H1 (cell line): ENCODE data around the gene RB1. TPM values are rescaled to one million over a fixed set of nuclear protein-coding genes. Genes with fewer than 3 reads are reported as not detected.

Experiments used
- CTCF ChIA-PET: fragments of 300-600 bp; sonication (Branson Sonifier 250); formaldehyde crosslinking; loops from one replicate; lab custom pipeline; 2021; ENCODE audit not compliant: partially characterized antibody; lab: Charles Lee
- POLR2A ChIA-PET: fragments of 300-600 bp; sonication (Branson Sonifier 250); formaldehyde crosslinking; loops from one replicate; lab custom pipeline; 2021; ENCODE audit warnings: inconsistent platforms; ENCODE audit not compliant: partially characterized antibody; lab: Charles Lee
- DNase-seq, 2 experiments: peaks; one replicate each; pipeline versions ENCODE4 v3.0.0 to v3.0.0-alpha.2; 2010 to 2022; ENCODE audit warnings: low spot score in 2 of 2, low read depth in 1 of 2, mixed read lengths in 1 of 2
- FAIRE-seq: peaks from 2 replicates; lab custom pipeline; 2011; peaks lifted over from hg19 to GRCh38; lab: Jason Lieb, UNC
- H2AFZ ChIP-seq: 2 replicates; pipeline ENCODE4 v1.8.1; 2012; ENCODE audit warnings: low read length, inconsistent platforms
- H2AK5ac ChIP-seq: 2 replicates; pipeline ENCODE4 v1.6.1; 2013; ENCODE audit warnings: low read depth, low read length
- H2BK120ac ChIP-seq: replicated peaks from 2 replicates; pipeline ENCODE3; 2013; ENCODE audit warnings: low read depth, low read length, inconsistent platforms
- H2BK12ac ChIP-seq: 2 replicates; pipeline ENCODE4 v1.6.1; 2013; ENCODE audit warnings: low read depth, low read length
- H2BK15ac ChIP-seq: 2 replicates; pipeline ENCODE4 v1.6.1; 2013; ENCODE audit warnings: low read length
- H2BK20ac ChIP-seq: 2 replicates; pipeline ENCODE4 v1.6.1; 2013; ENCODE audit warnings: low read length
- H2BK5ac ChIP-seq: 2 replicates; pipeline ENCODE4 v1.6.1; 2013; ENCODE audit warnings: low read depth, low read length
- H3K14ac ChIP-seq: 2 replicates; pipeline ENCODE4 v1.6.1; 2013; ENCODE audit warnings: inconsistent platforms; ENCODE audit not compliant: insufficient read length
- H3K18ac ChIP-seq: 2 replicates; pipeline ENCODE4 v1.6.1; 2013; ENCODE audit warnings: low read length; ENCODE audit errors: extremely low read depth
- H3K23ac ChIP-seq: 2 replicates; pipeline ENCODE4 v1.6.1; 2013; ENCODE audit warnings: inconsistent platforms; ENCODE audit not compliant: insufficient read length
- H3K23me2 ChIP-seq: 2 replicates; pipeline ENCODE4 v1.6.1; 2013; ENCODE audit warnings: low read depth, low read length
- H3K27ac ChIP-seq: 2 replicates; pipeline ENCODE4 v1.6.1; 2011; ENCODE audit warnings: low read depth, low read length, inconsistent platforms
- H3K27me3 ChIP-seq, 4 experiments: replicated peaks in 1 of 4; 1 replicate in 1 of 4; 2 replicates in 3 of 4; pipeline versions ENCODE4 v1.6.1 to v1.8.1; 2011 to 2013; ENCODE audit warnings: low read length in 3 of 4, mild to moderate bottlenecking in 3 of 4, inconsistent platforms in 2 of 4, mixed read lengths in 2 of 4, moderate library complexity in 1 of 4; ENCODE audit not compliant: control insufficient read depth in 3 of 4, insufficient read depth in 3 of 4; ENCODE audit errors: extremely low read depth in 1 of 4
- H3K36me3 ChIP-seq, 4 experiments: 2 replicates each; pipeline versions ENCODE4 v1.6.1 to v1.8.1; 2011 to 2013; ENCODE audit warnings: mild to moderate bottlenecking in 4 of 4, low read length in 3 of 4, moderate library complexity in 2 of 4, control low read depth in 1 of 4, inconsistent platforms in 1 of 4; ENCODE audit not compliant: insufficient read depth in 4 of 4, control insufficient read depth in 2 of 4
- H3K4ac ChIP-seq: replicated peaks from 2 replicates; pipeline ENCODE3; 2013; ENCODE audit warnings: low read length, low read depth, mixed read lengths, inconsistent platforms; ENCODE audit not compliant: insufficient read length
- H3K4me1 ChIP-seq, 4 experiments: replicated peaks in 1 of 4; 1 replicate in 1 of 4; 2 replicates in 3 of 4; pipeline versions ENCODE4 v1.6.1 to v1.8.1; 2011 to 2013; ENCODE audit warnings: low read length in 3 of 4, inconsistent platforms in 2 of 4, mixed read lengths in 1 of 4; ENCODE audit not compliant: insufficient read depth in 4 of 4, control insufficient read depth in 3 of 4
- H3K4me2 ChIP-seq, 2 experiments: 2 replicates each; pipeline versions ENCODE4 v1.6.1 to v1.8.1; 2011 to 2013; ENCODE audit warnings: low read depth in 2 of 2, low read length in 2 of 2, control low read depth in 1 of 2, inconsistent platforms in 1 of 2, mild to moderate bottlenecking in 1 of 2; ENCODE audit not compliant: insufficient read depth in 1 of 2
- H3K4me3 ChIP-seq, 4 experiments: fragments of 200-600, 300-600 bp in 1 of 4; sonication (generic), shearing (Covaris generic), sonication (Bioruptor Twin) in 1 of 4; 2 replicates each; pipeline versions ENCODE4 v1.5.1 to v1.8.1; 2011 to 2016; ENCODE audit warnings: low read length in 4 of 4, low read depth in 3 of 4, control low read depth in 2 of 4, inconsistent platforms in 2 of 4, mild to moderate bottlenecking in 2 of 4, mixed read lengths in 1 of 4, moderate library complexity in 1 of 4; ENCODE audit not compliant: insufficient read depth in 2 of 4; ENCODE audit errors: extremely low read depth in 1 of 4
- H3K56ac ChIP-seq: replicated peaks from 2 replicates; pipeline ENCODE3; 2013; ENCODE audit warnings: low read depth, mild to moderate bottlenecking, mixed read lengths, low read length, inconsistent platforms; ENCODE audit not compliant: insufficient read length
- H3K79me1 ChIP-seq: 2 replicates; pipeline ENCODE4 v1.6.1; 2013; ENCODE audit warnings: low read depth, low read length, control low read depth
- H3K79me2 ChIP-seq, 2 experiments: 2 replicates each; pipeline versions ENCODE4 v1.6.1 to v1.8.1; 2012 to 2013; ENCODE audit warnings: low read length in 2 of 2, mild to moderate bottlenecking in 2 of 2, inconsistent platforms in 1 of 2; ENCODE audit not compliant: insufficient read depth in 2 of 2, control insufficient read depth in 1 of 2
- H3K9ac ChIP-seq, 4 experiments: replicated peaks in 1 of 4; 1 replicate in 1 of 4; 2 replicates in 3 of 4; pipeline versions ENCODE4 v1.6.1 to v1.8.1; 2011 to 2013; ENCODE audit warnings: low read depth in 3 of 4, low read length in 3 of 4, control low read depth in 2 of 4, mild to moderate bottlenecking in 2 of 4, moderate library complexity in 2 of 4, inconsistent platforms in 1 of 4; ENCODE audit errors: extremely low read depth in 1 of 4
- H3K9me3 ChIP-seq, 2 experiments: 2 replicates each; pipeline versions ENCODE4 v1.6.1 to v1.8.1; 2012 to 2013; ENCODE audit warnings: mild to moderate bottlenecking in 2 of 2, moderate library complexity in 2 of 2, control low read depth in 1 of 2, inconsistent platforms in 1 of 2, low read depth in 1 of 2, low read length in 1 of 2, mixed read lengths in 1 of 2; ENCODE audit not compliant: insufficient read depth in 2 of 2
- H4K20me1 ChIP-seq, 2 experiments: replicated peaks in 1 of 2; 2 replicates each; pipeline versions ENCODE3 to v1.8.1; 2011 to 2013; ENCODE audit warnings: inconsistent platforms in 2 of 2, low read length in 2 of 2, mild to moderate bottlenecking in 1 of 2; ENCODE audit not compliant: insufficient read depth in 2 of 2, control insufficient read depth in 1 of 2
- H4K5ac ChIP-seq: 2 replicates; pipeline ENCODE4 v1.6.1; 2013; ENCODE audit warnings: low read length, low read depth, mixed read lengths, inconsistent platforms; ENCODE audit not compliant: insufficient read length
- H4K8ac ChIP-seq: 2 replicates; pipeline ENCODE4 v1.8.0; 2013; ENCODE audit warnings: mild to moderate bottlenecking, moderate library complexity, low read length, inconsistent platforms; ENCODE audit not compliant: insufficient read depth; ENCODE audit errors: extremely low read depth
- H4K91ac ChIP-seq: replicated peaks from 2 replicates; pipeline ENCODE3; 2013; ENCODE audit warnings: low read length, mixed read lengths, inconsistent platforms; ENCODE audit not compliant: insufficient read length
- ASH2L ChIP-seq: fragments of 200-600, 300-600 bp; sonication (generic); IDR thresholded peaks from one replicate; pipeline ENCODE4 v1.7.1; 2017; ENCODE audit warnings: low read length
- CEBPB ChIP-seq: IDR thresholded peaks from 2 replicates; pipeline ENCODE4 v1.6.1; 2012; ENCODE audit warnings: low read depth, low read length
- CHD2 ChIP-seq: IDR thresholded peaks from 2 replicates; pipeline ENCODE4 v1.6.1; 2012; ENCODE audit warnings: low read length, improper control_type of control experiment
- HDAC6 ChIP-seq: IDR thresholded peaks from one replicate; pipeline ENCODE4 v1.7.1; 2012; ENCODE audit warnings: low read depth, mild to moderate bottlenecking, inconsistent platforms, low read length, moderate library complexity
- RAD21 ChIP-seq, 2 experiments: IDR thresholded peaks in 1 of 2; conservative IDR thresholded peaks in 1 of 2; 2 replicates each; pipeline ENCODE4 v1.6.1; 2011; ENCODE audit warnings: low read depth in 2 of 2, low read length in 2 of 2, improper control_type of control experiment in 1 of 2, inconsistent platforms in 1 of 2, mild to moderate bottlenecking in 1 of 2, moderate library complexity in 1 of 2
- RBBP5 ChIP-seq: IDR thresholded peaks from 2 replicates; pipeline ENCODE4 v1.7.1; 2012; ENCODE audit warnings: low read depth, mild to moderate bottlenecking, inconsistent platforms, low read length, moderate library complexity, borderline replicate concordance
- RFX5 ChIP-seq: IDR thresholded peaks from 2 replicates; pipeline ENCODE4 v1.6.1; 2011; ENCODE audit warnings: low read depth, low read length, improper control_type of control experiment, borderline replicate concordance
- RNF2 ChIP-seq: fragments of 200-900, 300-1000 bp; sonication (generic); IDR thresholded peaks from 2 replicates; pipeline ENCODE4 v1.7.1; 2016; ENCODE audit warnings: borderline replicate concordance, low read depth, mild to moderate bottlenecking, antibody characterized with exemption, low read length; ENCODE audit not compliant: poor library complexity, severe bottlenecking; ENCODE audit errors: missing control alignments
- RXRA ChIP-seq: IDR thresholded peaks from 2 replicates; pipeline ENCODE4 v1.6.1; 2011; ENCODE audit warnings: low read depth, mild to moderate bottlenecking, low read length, moderate library complexity; ENCODE audit not compliant: insufficient read depth
- SIN3A ChIP-seq, 2 experiments: IDR thresholded peaks in 1 of 2; conservative IDR thresholded peaks in 1 of 2; 2 replicates each; pipeline ENCODE4 v1.6.1; 2011 to 2012; ENCODE audit warnings: low read length in 2 of 2, improper control_type of control experiment in 1 of 2, low read depth in 1 of 2, mild to moderate bottlenecking in 1 of 2
- SIX5 ChIP-seq: IDR thresholded peaks from 2 replicates; pipeline ENCODE4 v1.6.1; 2011; ENCODE audit warnings: mild to moderate bottlenecking, low read depth, low read length
- SP1 ChIP-seq: IDR thresholded peaks from 2 replicates; pipeline ENCODE4 v1.6.1; 2011; ENCODE audit warnings: low read depth, low read length
- SP2 ChIP-seq: IDR thresholded peaks from 2 replicates; pipeline ENCODE4 v1.6.1; 2012; ENCODE audit warnings: mild to moderate bottlenecking, low read length, inconsistent platforms
- TCF12 ChIP-seq: IDR thresholded peaks from 2 replicates; pipeline ENCODE4 v1.6.1; 2011; ENCODE audit warnings: low read depth, mild to moderate bottlenecking, low read length
- WGBS, 2 experiments: shearing (Covaris generic) in 1 of 2; methylation state at CpG; one replicate each; pipeline versions ENCODE4 v1.1.6 to v1.1.7; 2013 to 2015; ENCODE audit warnings: low lambda C conversion rate in 2 of 2, mixed read lengths in 2 of 2, inconsistent platforms in 1 of 2, low coverage in 1 of 2, missing lambda C conversion rate in 1 of 2; ENCODE audit not compliant: insufficient replicate concordance in 2 of 2, insufficient coverage in 1 of 2, insufficient read length in 1 of 2; ENCODE audit errors: extremely low coverage in 1 of 2, missing lambda C conversion rate in 1 of 2; 5-methylcytosine and 5-hydroxymethylcytosine counted together
- polyA plus RNA-seq, 7 experiments: library from polyadenylated mRNA; depleted of rRNA in 3 of 7; stranded (reverse) in 5 of 7; unstranded in 2 of 7; fragments of >200 nt in 5 of 7; fragments of 200-250 nt in 2 of 7; gene quantifications; 1 replicate in 5 of 7; 2 replicates in 1 of 7; 4 replicates in 1 of 7; pipeline versions ENCODE4 v1.2.1 to v1.2.3, GENCODE V29; 2011 to 2013; ENCODE audit warnings: missing spikeins in 2 of 7, mixed read lengths in 2 of 7
- total RNA-seq: library from RNA; stranded (reverse); fragmentation: NEBNext Ultra II Directional; extraction: Animal tissue kit (Norgen Biotek cat#: 25700); gene quantifications from 2 replicates; pipeline ENCODE4 v1.2.1, GENCODE V29; 2021

RB1 gene
- total and polyA plus RNA-seq, 2 of the 8 experiments (the other 6 are each of a cell fraction or from before 2014, with no cell fraction given), result 4.1 to 17.5 TPM

- no peak overlapping the region for H3K4me3 ChIP-seq
- no peak overlapping the region for H3K4me2 ChIP-seq
- POLR2A ChIA-PET, result no interaction called here
- no peak overlapping the region for H3K23ac ChIP-seq
- no peak overlapping the region for H3K56ac ChIP-seq
- DNase-seq, result no peak
- H3K4ac ChIP-seq, result no peak overlapping the region
- no peaks in the 10 kb centered on the region for H3K79me1 ChIP-seq
- no peak overlapping the region for H2AFZ ChIP-seq
- H2BK12ac ChIP-seq, result no peak overlapping the region
- FAIRE-seq, result no peak
- no peaks in the 10 kb centered on the region for H3K36me3 ChIP-seq
- H3K79me2 ChIP-seq, result peaks cover 0 to 4% of the 10 kb centered on the region in 2 experiments; a peak in 1 of 4 replicates
- no peak overlapping the region for H3K18ac ChIP-seq
- WGBS, 2 experiments, result 84% methylated on average over 2 of the region's 2 CpGs; no CpG with 5 or more reads in 1 of the 2 experiments
- H4K20me1 ChIP-seq, result no peaks in the 10 kb centered on the region
- no peak overlapping the region for H4K91ac ChIP-seq
- no peak overlapping the region for H4K8ac ChIP-seq
- peaks cover 7% of the 10 kb centered on the region; the same call in 1 of the 2 replicates for H3K23me2 ChIP-seq
- no peak overlapping the region for H2BK15ac ChIP-seq
- no peak overlapping the region for H3K27ac ChIP-seq
- H3K27me3 ChIP-seq, result no peaks in the 10 kb centered on the region
- H4K5ac ChIP-seq, result no peak overlapping the region
- H3K9ac ChIP-seq, result no peak overlapping the region
- no peak overlapping the region for H2BK5ac ChIP-seq
- H2AK5ac ChIP-seq, result no peak overlapping the region
- no peaks in the 10 kb centered on the region for H3K9me3 ChIP-seq
- H2BK20ac ChIP-seq, result no peak overlapping the region
- no peak overlapping the region for H3K14ac ChIP-seq
- H3K4me1 ChIP-seq, result 0 out of 7 replicates have a peak, but pooled peaks cover 0 to under 1% (median 0%) of the 10 kb centered on the region in 4 experiments
- H2BK120ac ChIP-seq, result no peak overlapping the region
- CTCF ChIA-PET, result no interaction called here
- TF ChIP-seq RXRA (no peak), CEBPB (no peak), CHD2 (no peak), SP2 (no peak), RFX5 (no peak), TCF12 (no peak), ASH2L (no peak), SIX5 (no peak), RAD21 (IDR thresholded peaks at IDR 0.05 in 1 of 2, conservative IDR thresholded peaks at IDR 0.05 in 1 of 2; ENCODE audit: low read depth in 2 of 2, low read length in 2 of 2) (no peak), HDAC6 (no peak), SIN3A (conservative IDR thresholded peaks at IDR 0.05 in 1 of 2, IDR thresholded peaks at IDR 0.05 in 1 of 2; ENCODE audit: low read depth in 1 of 2, low read length in 2 of 2) (no peak), RNF2 (no peak), RBBP5 (no peak), SP1 (no peak)
These were observed 4.0 kb upstream of the RB1 start for GRCh38 chr13:48299591-48299990.
